Measurements from ENCODE around the gene TRAPPC10. TPM values are rescaled to one million over a fixed set of nuclear protein-coding genes. Genes with fewer than 3 reads are reported as not detected.

Gene TRAPPC10
- total and polyA plus RNA-seq, 7 donors = 8.4 to 27.3 (median 19.6) TPM

GRCh38 chr21:44057055-44057454, 44.9 kb downstream of the TRAPPC10 start:
- Histone ChIP-seq H3K9me3 (no peaks in the 10 kb centered on the region), H3K27ac (no peak overlapping the region), H3K36me3 (peaks cover 0 to 30% (median 7%) of the 10 kb centered on the region in 4 donors), H3K4me3 (no peak overlapping the region), H3K27me3 (no peaks in the 10 kb centered on the region), H3K4me1 (peaks cover 0 to 26% (median 14%) of the 10 kb centered on the region in 4 donors)
- intact Hi-C loops (cut with DNase I) = no loop called here
- no peak for DNase-seq
- no peak for TF ChIP-seq POLR2AphosphoS5 (IDR thresholded peaks at IDR 0.05)
- WGBS, 2 donors = 95 to 98% methylated on average over 9 of the region's 9 CpGs

- no peaks in the 10 kb centered on the region for H3K27me3 ChIP-seq
- no peaks in the 10 kb centered on the region for H3K9me3 ChIP-seq
- 92 to 94% methylated on average over 15 of the region's 15 CpGs for WGBS, 2 donors
- intact Hi-C loops (cut with DNase I) = no loop called here
- no peak for DNase-seq
- TF ChIP-seq POLR2AphosphoS5 (IDR thresholded peaks at IDR 0.05) (no peak), CTCF (IDR thresholded peaks at IDR 0.05) (no peak), EP300 (IDR thresholded peaks at IDR 0.05) (no peak), POLR2A (IDR thresholded peaks at IDR 0.05) (no peak)
- H3K27ac ChIP-seq = no peak overlapping the region
- peaks cover 0 to 15% (median 6%) of the 10 kb centered on the region in 4 donors for H3K4me1 ChIP-seq
- H3K4me3 ChIP-seq = no peak overlapping the region
- H3K36me3 ChIP-seq = peaks cover 0 to 41% (median 7%) of the 10 kb centered on the region in 4 donors
Observed at GRCh38 chr21:44057960-44058651, 46.0 kb downstream of the TRAPPC10 start.

GRCh38 chr21:44058652-44058964, 46.5 kb downstream of the TRAPPC10 start:
- intact Hi-C loops (cut with DNase I) = no loop called here
- no peaks in the 10 kb centered on the region for H3K27me3 ChIP-seq
- DNase-seq = no peak

GRCh38 chr21:44058981-44059380, 46.9 kb downstream of the TRAPPC10 start:
- intact Hi-C loops (cut with DNase I) = no loop called here
- H3K36me3 ChIP-seq = peaks cover 0 to 50% (median 15%) of the 10 kb centered on the region in 4 donors
- no peaks in the 10 kb centered on the region for H3K27me3 ChIP-seq
- H3K27ac ChIP-seq = no peak overlapping the region
- no peak for DNase-seq
- TF ChIP-seq CTCF (IDR thresholded peaks at IDR 0.05) = no peak
- TF ChIP-seq EP300 (IDR thresholded peaks at IDR 0.05) = no peak
- no peak for TF ChIP-seq POLR2A (IDR thresholded peaks at IDR 0.05)
- H3K4me1 ChIP-seq = peaks cover 0 to 12% (median 6%) of the 10 kb centered on the region in 4 donors
- no peaks in the 10 kb centered on the region for H3K9me3 ChIP-seq
- 92 to 94% methylated on average over 17 of the region's 17 CpGs for WGBS, 2 donors
- no peak overlapping the region for H3K4me3 ChIP-seq

More at GRCh38 chr21:44058652-44058964, 46.5 kb downstream of the TRAPPC10 start:
- Histone ChIP-seq H3K27ac (no peak overlapping the region), H3K36me3 (peaks cover 0 to 46% (median 11%) of the 10 kb centered on the region in 4 donors), H3K4me3 (no peak overlapping the region), H3K4me1 (peaks cover 0 to 12% (median 6%) of the 10 kb centered on the region in 4 donors), H3K9me3 (no peaks in the 10 kb centered on the region)
- 95 to 96% methylated on average over 12 of the region's 12 CpGs for whole genome bisulfite sequencing, 2 donors
- TF ChIP-seq POLR2A (IDR thresholded peaks at IDR 0.05) = no peak
- no peak for TF ChIP-seq POLR2AphosphoS5 (IDR thresholded peaks at IDR 0.05)
- no peak for TF ChIP-seq CTCF (IDR thresholded peaks at IDR 0.05)
- no peak for TF ChIP-seq EP300 (IDR thresholded peaks at IDR 0.05)

- Histone ChIP-seq H3K27me3 (no peaks in the 10 kb centered on the region), H3K4me3 (no peak overlapping the region), H3K27ac (no peak overlapping the region), H3K36me3 (peaks cover 0 to 56% (median 15%) of the 10 kb centered on the region in 4 donors), H3K4me1 (peaks cover 0 to 9% (median 3%) of the 10 kb centered on the region in 4 donors), H3K9me3 (no peaks in the 10 kb centered on the region)
- DNase-seq = no peak
- WGBS, 2 donors = 80 to 96% methylated on average over 4 of the region's 4 CpGs
- no peak for TF ChIP-seq POLR2AphosphoS5 (IDR thresholded peaks at IDR 0.05)
- TF ChIP-seq CTCF (IDR thresholded peaks at IDR 0.05) = no peak
- no peak for TF ChIP-seq POLR2A (IDR thresholded peaks at IDR 0.05)
- no peak for TF ChIP-seq EP300 (IDR thresholded peaks at IDR 0.05)
- intact Hi-C loops (cut with DNase I) = no loop called here
Observed at GRCh38 chr21:44059710-44060109, 47.6 kb downstream of the TRAPPC10 start.
